ENCODE results near the gene NLRC4. TPM values are rescaled to one million over a fixed set of nuclear protein-coding genes. Genes with fewer than 3 reads are reported as not detected.

NLRC4 gene
- polyA plus RNA-seq, 1 donor from 2014 or later, result not detected

GRCh38 chr2:32231959-32232358 is 32.7 kb downstream of the NLRC4 start:
- H3K36me3 ChIP-seq (ENCODE audit: insufficient read depth, low read length), result no peaks in the 10 kb centered on the region
- no peak for TF ChIP-seq SMC3 (conservative IDR thresholded peaks at IDR 0.05; ENCODE audit: poor library complexity)
- no peak for TF ChIP-seq EZH2 (IDR thresholded peaks at IDR 0.05; ENCODE audit: borderline replicate concordance, insufficient read depth, low read length, poor library complexity, severe bottlenecking)
- no peak for TF ChIP-seq REST (IDR thresholded peaks at IDR 0.05; ENCODE audit: borderline replicate concordance)
- TF ChIP-seq POLR2AphosphoS5 (IDR thresholded peaks at IDR 0.05), result no peak
- no peak for TF ChIP-seq CTCF (IDR thresholded peaks at IDR 0.05; ENCODE audit: poor library complexity, severe bottlenecking)
- TF ChIP-seq EP300 (conservative IDR thresholded peaks at IDR 0.05; ENCODE audit: poor library complexity, severe bottlenecking), result no peak
- TF ChIP-seq RAD21 (conservative IDR thresholded peaks at IDR 0.05), result no peak
- TF ChIP-seq MXI1 (conservative IDR thresholded peaks at IDR 0.05; ENCODE audit: poor library complexity, severe bottlenecking), result no peak
- no peak for TF ChIP-seq TAF1 (IDR thresholded peaks at IDR 0.05; ENCODE audit: low read depth)
- no peaks in the 10 kb centered on the region for H3K9me2 ChIP-seq (ENCODE audit: insufficient read depth, low read length)
- no peak overlapping the region for H2AFZ ChIP-seq (ENCODE audit: low read depth, low read length)
- no peaks in the 10 kb centered on the region for H3F3A ChIP-seq (ENCODE audit: insufficient read depth, low read length, poor library complexity, severe bottlenecking)
- H3K9ac ChIP-seq (ENCODE audit: low read length), result no peak overlapping the region
- H3K79me2 ChIP-seq (replicated peaks; ENCODE audit: insufficient read depth, low read length), result no peaks in the 10 kb centered on the region
- no peak overlapping the region for H3K27ac ChIP-seq (ENCODE audit: low read length)
- no peak overlapping the region for H3K4me2 ChIP-seq (ENCODE audit: low read length)
- H3K4me3 ChIP-seq (ENCODE audit: low read length), result no peak overlapping the region
- no peaks in the 10 kb centered on the region for H3K9me3 ChIP-seq (ENCODE audit: low read length)
- no peaks in the 10 kb centered on the region for H4K20me1 ChIP-seq (ENCODE audit: insufficient read depth)
- H3K27me3 ChIP-seq (ENCODE audit: insufficient read depth, low read depth, low read length), result no peaks in the 10 kb centered on the region

- H3K79me2 ChIP-seq (replicated peaks; ENCODE audit: insufficient read depth, low read length), result no peaks in the 10 kb centered on the region
- no peaks in the 10 kb centered on the region for H3K9me2 ChIP-seq (ENCODE audit: insufficient read depth, low read length)
- no peaks in the 10 kb centered on the region for H3K36me3 ChIP-seq (ENCODE audit: insufficient read depth, low read length)
- H3K9me3 ChIP-seq (ENCODE audit: low read length), result no peaks in the 10 kb centered on the region
- no peaks in the 10 kb centered on the region for H3K27me3 ChIP-seq (ENCODE audit: insufficient read depth, low read depth, low read length)
- H3K4me3 ChIP-seq (ENCODE audit: low read length), result no peak overlapping the region
- H4K20me1 ChIP-seq (ENCODE audit: insufficient read depth), result no peaks in the 10 kb centered on the region
- H3K9ac ChIP-seq (ENCODE audit: low read length), result no peak overlapping the region
- no peak overlapping the region for H3K4me2 ChIP-seq (ENCODE audit: low read length)
- no peaks in the 10 kb centered on the region for H3F3A ChIP-seq (ENCODE audit: insufficient read depth, low read length, poor library complexity, severe bottlenecking)
- no peak for TF ChIP-seq REST (IDR thresholded peaks at IDR 0.05; ENCODE audit: borderline replicate concordance)
- no peak for TF ChIP-seq POLR2AphosphoS5 (IDR thresholded peaks at IDR 0.05)
- no peak for TF ChIP-seq SMC3 (conservative IDR thresholded peaks at IDR 0.05; ENCODE audit: poor library complexity)
- no peak for TF ChIP-seq MXI1 (conservative IDR thresholded peaks at IDR 0.05; ENCODE audit: poor library complexity, severe bottlenecking)
- no peak for TF ChIP-seq RAD21 (conservative IDR thresholded peaks at IDR 0.05)
- TF ChIP-seq EZH2 (IDR thresholded peaks at IDR 0.05; ENCODE audit: borderline replicate concordance, insufficient read depth, low read length, poor library complexity, severe bottlenecking), result no peak
- no peak for TF ChIP-seq TAF1 (IDR thresholded peaks at IDR 0.05; ENCODE audit: low read depth)
- TF ChIP-seq EP300 (conservative IDR thresholded peaks at IDR 0.05; ENCODE audit: poor library complexity, severe bottlenecking), result no peak
- TF ChIP-seq CTCF (IDR thresholded peaks at IDR 0.05; ENCODE audit: poor library complexity, severe bottlenecking), result no peak
- H2AFZ ChIP-seq (ENCODE audit: low read depth, low read length), result no peak overlapping the region
- no peak overlapping the region for H3K27ac ChIP-seq (ENCODE audit: low read length)
Observed at GRCh38 chr2:32229635-32230034, 35.1 kb downstream of the NLRC4 start.

All from neural cell (in vitro differentiated cells).